Fibroblast of lung (primary cell): ENCODE data around the gene ITPR1. TPM values are rescaled to one million over a fixed set of nuclear protein-coding genes. Genes with fewer than 3 reads are reported as not detected.

Experiments used
- DNase-seq, 2 donors: peaks; one replicate each; pipeline versions ENCODE4 v3.0.0 to v3.0.0-alpha.2; 2010; ENCODE audit warnings: low read depth in 2 of 2
- H2AFZ ChIP-seq: 2 replicates; pipeline ENCODE4 v1.5.1; 2012; ENCODE audit warnings: low read length, control low read depth, inconsistent platforms
- H3K27ac ChIP-seq: 2 replicates; pipeline ENCODE4 v1.5.1; 2011; ENCODE audit warnings: low read length, control low read depth; ENCODE audit not compliant: insufficient read depth
- H3K27me3 ChIP-seq: 2 replicates; pipeline ENCODE4 v1.5.1; 2011; ENCODE audit warnings: mild to moderate bottlenecking, low read length; ENCODE audit not compliant: control insufficient read depth, insufficient read depth
- H3K36me3 ChIP-seq: 2 replicates; pipeline ENCODE4 v1.5.1; 2011; ENCODE audit warnings: low read length; ENCODE audit not compliant: control insufficient read depth, insufficient read depth
- H3K4me1 ChIP-seq: 2 replicates; pipeline ENCODE4 v1.5.1; 2011; ENCODE audit warnings: low read length; ENCODE audit not compliant: control insufficient read depth, insufficient read depth; ENCODE audit errors: extremely low read depth
- H3K4me2 ChIP-seq: 2 replicates; pipeline ENCODE4 v1.5.1; 2011; ENCODE audit warnings: low read length, control low read depth; ENCODE audit not compliant: insufficient read depth; ENCODE audit errors: extremely low read depth
- H3K4me3 ChIP-seq, 4 experiments: fragments of 200-600 bp in 1 of 4; sonication (generic) in 1 of 4; replicated peaks in 1 of 4; 2 replicates each; pipeline ENCODE4 v1.5.1; 2011 to 2016; ENCODE audit warnings: low read length in 4 of 4, low read depth in 3 of 4, mild to moderate bottlenecking in 3 of 4, control low read depth in 2 of 4, inconsistent platforms in 1 of 4, mixed read lengths in 1 of 4; ENCODE audit not compliant: insufficient read depth in 1 of 4; ENCODE audit errors: control extremely low read depth in 1 of 4
- H3K79me2 ChIP-seq: 2 replicates; pipeline ENCODE4 v1.5.1; 2012; ENCODE audit warnings: mild to moderate bottlenecking, low read length, inconsistent platforms; ENCODE audit not compliant: control insufficient read depth, insufficient read depth
- H3K9ac ChIP-seq: 2 replicates; pipeline ENCODE4 v1.5.1; 2011; ENCODE audit warnings: mild to moderate bottlenecking, low read length, control low read depth; ENCODE audit not compliant: insufficient read depth
- H3K9me3 ChIP-seq: 2 replicates; pipeline ENCODE4 v1.5.1; 2012; ENCODE audit warnings: low read depth, low read length; ENCODE audit not compliant: control insufficient read depth, insufficient read depth
- H4K20me1 ChIP-seq: 2 replicates; pipeline ENCODE4 v1.5.1; 2011; ENCODE audit warnings: low read length; ENCODE audit not compliant: control insufficient read depth, insufficient read depth; ENCODE audit errors: extremely low read depth
- CTCF ChIP-seq, 2 donors: IDR thresholded peaks in 1 of 2; conservative IDR thresholded peaks in 1 of 2; 1 replicate in 1 of 2; 2 replicates in 1 of 2; pipeline ENCODE4 v1.5.1; 2011 to 2012; ENCODE audit warnings: low read length in 2 of 2, control low read depth in 1 of 2, inconsistent platforms in 1 of 2, low read depth in 1 of 2, mild to moderate bottlenecking in 1 of 2
- EZH2 ChIP-seq: IDR thresholded peaks from 2 replicates; pipeline ENCODE4 v1.5.1; 2012; ENCODE audit warnings: low read length, control low read depth, mild to moderate bottlenecking; ENCODE audit errors: missing control alignments
- polyA plus RNA-seq, 2 donors: library from polyadenylated mRNA; depleted of rRNA in 1 of 2; stranded (reverse) in 1 of 2; unstranded in 1 of 2; fragments of >200 nt; gene quantifications; 2 replicates each; pipeline ENCODE4 v1.2.1, GENCODE V29; 2011 to 2012; ENCODE audit warnings: missing spikeins in 1 of 2
- total RNA-seq: library from RNA; depleted of rRNA; stranded (reverse); fragments of >200 nt; gene quantifications from 2 replicates; pipeline ENCODE4 v1.2.1, GENCODE V29; 2014

The ITPR1 gene
- total and polyA plus RNA-seq, 2 donors (not counting 1 experiment from before 2014, with no cell fraction given) = 19.2 to 87.0 TPM

GRCh38 chr3:4623421-4623999, 130.4 kb downstream of the ITPR1 start:
- H3K27me3 ChIP-seq = no peaks in the 10 kb centered on the region
- no peak for TF ChIP-seq EZH2
- TF ChIP-seq CTCF (conservative IDR thresholded peaks at IDR 0.05 in 1 of 2, IDR thresholded peaks at IDR 0.05 in 1 of 2; ENCODE audit: low read depth in 1 of 2, low read length in 2 of 2) = no peak
- no peaks in the 10 kb centered on the region for H3K79me2 ChIP-seq
- no peaks in the 10 kb centered on the region for H3K9me3 ChIP-seq
- H2AFZ ChIP-seq = no peak overlapping the region
- no peak for DNase-seq
- H3K27ac ChIP-seq = no peak overlapping the region
- H3K4me1 ChIP-seq = no peaks in the 10 kb centered on the region
- no peaks in the 10 kb centered on the region for H3K36me3 ChIP-seq
- no peak overlapping the region for H3K4me2 ChIP-seq
- no peaks in the 10 kb centered on the region for H4K20me1 ChIP-seq
- no peak overlapping the region for H3K9ac ChIP-seq
- H3K4me3 ChIP-seq = no peak overlapping the region

- Histone ChIP-seq H3K9me3 (no peaks in the 10 kb centered on the region), H3K4me1 (no peaks in the 10 kb centered on the region), H3K27me3 (no peaks in the 10 kb centered on the region), H3K27ac (no peak overlapping the region), H2AFZ (no peak overlapping the region), H3K79me2 (no peaks in the 10 kb centered on the region), H4K20me1 (no peaks in the 10 kb centered on the region), H3K36me3 (no peaks in the 10 kb centered on the region), H3K9ac (no peak overlapping the region), H3K4me2 (no peak overlapping the region), H3K4me3 (no peak overlapping the region)
- no peak for TF ChIP-seq CTCF (conservative IDR thresholded peaks at IDR 0.05 in 1 of 2, IDR thresholded peaks at IDR 0.05 in 1 of 2; ENCODE audit: low read depth in 1 of 2, low read length in 2 of 2)
- no peak for TF ChIP-seq EZH2
- no peak for DNase-seq
Measured at GRCh38 chr3:4627651-4628375, 134.7 kb downstream of the ITPR1 start.

- Histone ChIP-seq H3K4me2 (no peak overlapping the region), H3K79me2 (no peaks in the 10 kb centered on the region), H4K20me1 (no peaks in the 10 kb centered on the region), H3K4me3 (no peak overlapping the region), H3K27me3 (no peaks in the 10 kb centered on the region), H3K4me1 (no peaks in the 10 kb centered on the region), H3K9ac (no peak overlapping the region), H3K9me3 (no peaks in the 10 kb centered on the region), H2AFZ (no peak overlapping the region), H3K36me3 (no peaks in the 10 kb centered on the region), H3K27ac (no peak overlapping the region)
- DNase-seq = no peak
- TF ChIP-seq CTCF (conservative IDR thresholded peaks at IDR 0.05 in 1 of 2, IDR thresholded peaks at IDR 0.05 in 1 of 2; ENCODE audit: low read depth in 1 of 2, low read length in 2 of 2) = no peak
- TF ChIP-seq EZH2 = no peak
Measured at GRCh38 chr3:4629095-4630007, 136.2 kb downstream of the ITPR1 start.
